ENCODE results near the gene SLC19A1.

The SLC19A1 gene

DNA sequence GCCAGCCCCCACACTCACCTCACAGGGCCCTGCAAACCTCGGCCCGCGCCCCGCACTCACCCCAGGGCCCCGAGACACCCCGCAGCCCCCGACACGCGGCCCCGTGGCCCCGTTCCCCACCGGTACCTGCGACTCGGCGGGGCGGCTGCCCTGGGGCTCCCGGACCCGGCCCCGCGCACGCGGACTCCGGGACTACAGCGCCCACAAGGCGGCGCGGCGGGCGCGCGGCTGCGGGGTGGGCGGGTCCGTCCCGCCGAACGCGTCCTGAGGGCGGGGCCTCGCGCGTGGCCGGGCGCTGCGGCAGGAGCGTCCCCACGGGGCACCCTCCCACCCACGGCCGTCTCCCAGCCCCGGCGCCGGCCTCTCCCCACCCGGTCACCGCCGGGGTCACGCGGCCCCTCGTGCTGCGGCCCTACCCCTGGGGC lies at the start of gene SLC19A1:
Gene SLC19A1, minus strand, starts transcription at position 199 of the 425 bp plus-strand sequence. CDS start 4,481 bp downstream, outside the sequence.
- peak; percentile 77 for DNase-seq

DNA sequence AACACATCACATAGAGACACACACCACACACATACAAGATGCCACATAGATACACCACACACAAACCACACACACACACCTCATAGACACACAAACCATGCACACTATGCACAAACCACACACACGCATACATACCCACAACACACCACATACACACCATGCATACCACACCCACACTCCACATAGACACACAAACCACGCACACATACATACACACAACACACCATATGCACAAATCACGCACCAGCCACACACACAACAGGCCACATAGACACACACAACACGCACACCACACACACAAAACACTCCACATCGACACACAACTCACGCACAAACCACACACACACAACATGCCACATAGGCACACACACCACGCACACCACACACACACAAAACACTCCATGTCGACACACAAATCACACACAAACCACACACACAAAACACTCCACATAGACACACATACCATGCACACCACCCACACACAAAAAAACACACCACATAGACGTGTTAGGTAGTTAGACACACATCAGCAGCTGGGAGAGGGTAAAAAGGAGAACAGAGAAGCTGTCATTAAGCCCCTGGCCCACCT lies 49.5 kb upstream of the SLC19A1 start:
- DNase-seq = no peak

DNA sequence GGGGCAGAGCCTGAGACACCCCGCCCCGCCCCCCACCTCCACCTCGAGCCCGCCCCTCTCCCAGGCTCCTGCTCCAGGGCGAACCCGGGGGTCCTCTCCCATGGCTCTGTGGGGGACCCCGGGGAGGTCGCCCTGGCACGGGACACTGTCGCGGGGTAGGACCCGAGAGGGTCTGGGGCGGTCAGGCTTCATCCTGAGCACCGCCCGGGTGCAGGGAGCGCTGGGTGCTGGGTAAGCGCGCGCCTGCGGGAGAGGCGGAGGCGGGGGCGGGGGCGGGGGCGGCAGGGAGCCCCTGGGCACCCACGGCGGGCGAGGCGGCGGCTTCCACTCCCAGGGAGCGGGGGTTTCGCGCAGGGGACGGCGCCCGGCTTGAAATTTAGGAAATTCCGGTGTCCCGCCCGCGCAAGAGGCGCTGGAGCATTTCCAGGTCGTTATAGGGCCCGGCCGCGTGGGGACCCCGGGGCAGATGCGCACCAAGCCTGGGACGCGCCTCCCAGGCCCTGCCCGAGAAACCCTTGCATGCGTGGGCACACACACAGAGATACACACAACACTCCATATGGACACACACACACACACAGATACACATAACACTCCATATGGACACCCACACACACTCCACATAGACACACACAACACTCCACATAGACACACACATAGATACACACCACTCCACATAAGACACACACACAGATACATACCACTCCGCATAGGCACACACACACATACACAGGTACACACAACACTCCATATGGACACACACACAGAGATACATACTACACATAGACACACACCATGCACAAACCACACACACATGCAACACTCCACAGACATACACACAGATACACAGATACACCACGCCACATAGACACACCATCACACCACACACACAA lies 48.7 kb upstream of the SLC19A1 start:
- peak; percentile 52 for DNase-seq

DNA sequence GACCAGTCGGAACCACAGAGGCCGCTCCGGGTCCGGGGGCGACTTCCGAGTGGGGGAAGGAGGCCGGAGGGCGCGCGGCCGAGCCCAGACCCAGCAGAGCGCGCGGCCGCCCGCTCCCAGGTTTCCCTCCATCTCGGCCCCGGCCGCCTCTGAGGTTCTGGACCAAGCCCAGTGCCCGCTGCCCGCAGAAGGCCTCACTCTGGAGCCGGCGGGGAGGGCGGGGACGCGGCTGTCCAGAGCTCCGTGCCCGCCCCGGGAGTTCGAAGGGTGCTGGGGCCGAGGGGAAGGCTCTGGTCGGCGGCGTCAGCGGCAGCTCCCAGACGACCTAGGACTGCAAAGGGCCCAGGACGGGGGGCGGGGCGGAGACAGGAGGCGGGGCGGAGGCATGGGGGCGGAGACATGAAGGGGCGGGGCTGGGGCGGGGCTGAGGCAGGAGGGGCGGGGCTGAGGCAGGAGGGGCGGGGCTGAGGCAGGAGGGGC lies 48.0 kb upstream of the SLC19A1 start:
- DNase-seq = peak; percentile 70

DNA sequence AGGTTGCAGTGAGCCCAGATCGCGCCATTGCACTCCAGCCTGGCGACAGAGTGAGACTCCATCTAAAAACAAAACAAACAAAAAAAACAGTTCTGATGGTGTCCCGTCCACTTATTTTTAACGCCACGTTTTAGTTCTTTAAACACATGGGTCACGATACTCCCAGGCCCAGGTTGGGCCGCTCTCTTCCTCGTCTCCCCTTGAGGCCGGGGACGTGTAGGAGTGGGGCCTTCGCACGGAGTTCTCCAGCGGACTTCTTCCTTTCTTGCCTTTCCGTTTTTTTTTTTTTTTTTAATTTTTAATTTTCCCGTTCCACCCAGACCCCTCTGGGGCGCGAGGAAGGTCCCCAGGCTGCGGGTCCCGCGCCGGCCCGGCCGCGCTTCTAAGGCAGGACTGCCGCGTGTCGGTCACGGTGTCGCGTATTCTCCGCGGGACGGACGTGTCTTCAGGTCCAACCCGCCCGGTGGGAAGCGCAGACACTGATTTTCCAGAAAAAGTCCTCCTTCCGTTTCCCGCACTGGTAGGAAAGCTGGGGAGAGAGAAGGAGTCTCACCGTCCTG lies 47.5 kb upstream of the SLC19A1 start:
- no peak for DNase-seq

DNA sequence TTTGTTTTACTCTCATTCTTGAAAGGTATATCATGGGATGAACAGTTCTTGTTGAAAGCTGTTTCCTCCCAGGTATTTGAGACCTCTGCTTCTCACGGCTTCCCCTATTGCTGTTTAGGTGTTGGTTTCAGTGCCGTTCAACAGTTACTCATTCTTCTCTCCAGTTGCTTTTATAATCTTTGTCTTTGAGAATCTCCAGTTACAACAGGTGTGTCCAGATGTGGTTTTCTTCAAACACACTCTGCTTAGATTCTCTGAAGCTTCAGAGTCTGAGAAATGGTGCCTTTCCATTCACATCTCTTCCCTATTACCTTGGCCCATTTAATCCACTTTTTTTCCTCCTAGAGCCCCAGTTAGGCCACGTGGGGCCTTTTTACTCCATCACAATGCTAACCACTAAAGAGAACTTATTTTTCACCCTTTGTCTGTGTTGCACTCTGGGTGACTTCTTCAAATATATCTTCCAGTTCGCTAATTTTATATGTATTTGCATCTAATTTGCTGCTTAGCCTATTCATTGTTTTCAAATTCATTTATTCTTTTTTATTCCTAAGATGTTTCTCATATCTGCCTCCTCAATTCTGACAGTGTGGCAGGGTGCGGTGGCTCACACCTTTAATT lies 46.7 kb upstream of the SLC19A1 start:
- no peak for DNase-seq

DNA sequence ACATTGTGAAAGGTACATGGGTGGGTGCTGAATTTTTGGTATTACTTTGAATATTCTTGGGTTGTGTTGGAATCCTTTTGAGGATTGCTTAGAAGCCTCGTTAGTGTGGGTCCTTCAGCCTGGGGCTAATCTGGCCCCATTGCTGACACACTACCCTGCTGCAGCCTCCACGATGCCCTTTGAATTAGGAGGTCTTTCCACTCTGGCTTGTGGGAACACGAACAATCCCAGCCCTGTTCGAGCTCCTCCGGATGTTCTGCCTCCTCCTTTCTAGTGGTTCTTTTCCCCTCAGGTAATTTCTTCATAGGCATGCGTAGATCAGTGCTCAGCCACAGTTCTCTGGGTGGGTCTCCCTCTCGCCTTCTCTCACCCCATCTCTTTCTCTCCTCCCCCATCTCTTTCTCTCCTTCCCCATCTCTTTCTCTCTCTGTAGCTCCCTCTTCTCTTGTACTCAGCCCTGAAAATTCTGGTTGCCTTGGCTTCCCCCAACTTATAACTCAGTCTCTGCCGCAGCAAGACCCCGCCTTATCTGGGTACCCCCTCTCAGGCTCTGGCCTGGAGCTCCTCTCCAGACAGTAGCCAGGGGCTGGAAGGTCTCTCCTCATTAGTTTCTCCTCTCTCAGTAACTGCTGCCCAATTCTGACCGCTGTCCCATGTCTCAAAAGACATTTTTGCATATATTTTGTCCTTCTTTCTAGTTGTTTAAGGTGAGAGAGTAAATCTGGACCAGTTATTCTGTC lies 46.0 kb upstream of the SLC19A1 start:
- no peak for DNase-seq

DNA sequence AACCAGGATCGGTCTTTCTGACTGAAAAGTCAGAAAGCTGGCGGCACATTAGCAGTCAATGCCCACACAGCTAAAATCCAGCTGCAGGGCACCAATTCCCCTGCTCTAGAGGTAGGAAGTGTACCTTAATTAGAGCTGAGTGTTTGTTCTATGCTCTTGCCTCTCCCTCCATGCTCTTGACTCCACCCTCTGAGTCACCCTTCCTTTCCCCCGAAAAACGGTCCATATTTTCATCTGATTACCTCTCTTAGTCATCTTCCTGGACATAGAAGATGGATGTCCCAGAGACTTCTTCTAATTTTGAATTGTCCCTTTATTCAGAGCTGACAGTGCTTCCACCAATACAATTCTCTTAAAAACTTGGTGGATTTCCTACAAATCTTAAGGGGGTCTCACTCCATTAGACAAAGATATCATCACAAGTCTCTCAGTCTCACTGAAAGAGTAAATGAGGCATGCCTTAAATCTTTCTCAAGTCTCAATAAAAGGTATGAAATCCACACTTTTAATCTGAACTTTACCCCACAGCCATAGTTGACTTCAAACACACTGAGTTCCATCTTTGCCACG lies 44.1 kb upstream of the SLC19A1 start:
- no peak for DNase-seq

DNA sequence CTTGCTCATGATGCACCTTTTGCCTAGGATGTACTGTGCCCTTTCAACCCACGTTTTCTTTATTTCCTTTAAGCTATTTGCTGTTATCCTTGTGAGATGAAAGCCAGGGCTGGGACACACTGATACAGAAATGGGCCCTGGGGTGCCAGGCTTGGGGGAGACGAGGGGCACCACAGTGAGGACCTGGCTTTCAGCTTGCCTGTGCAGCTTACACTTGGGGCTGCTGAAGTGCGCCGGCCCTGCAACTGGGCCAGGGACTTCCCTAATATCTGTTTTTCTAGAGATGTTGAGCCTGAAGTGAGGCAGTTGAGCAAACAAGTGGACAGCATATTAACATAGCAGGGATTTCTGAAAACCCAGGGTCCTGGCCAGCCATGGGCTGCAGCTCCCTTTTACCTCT lies 42.5 kb upstream of the SLC19A1 start:
- no peak for DNase-seq

DNA sequence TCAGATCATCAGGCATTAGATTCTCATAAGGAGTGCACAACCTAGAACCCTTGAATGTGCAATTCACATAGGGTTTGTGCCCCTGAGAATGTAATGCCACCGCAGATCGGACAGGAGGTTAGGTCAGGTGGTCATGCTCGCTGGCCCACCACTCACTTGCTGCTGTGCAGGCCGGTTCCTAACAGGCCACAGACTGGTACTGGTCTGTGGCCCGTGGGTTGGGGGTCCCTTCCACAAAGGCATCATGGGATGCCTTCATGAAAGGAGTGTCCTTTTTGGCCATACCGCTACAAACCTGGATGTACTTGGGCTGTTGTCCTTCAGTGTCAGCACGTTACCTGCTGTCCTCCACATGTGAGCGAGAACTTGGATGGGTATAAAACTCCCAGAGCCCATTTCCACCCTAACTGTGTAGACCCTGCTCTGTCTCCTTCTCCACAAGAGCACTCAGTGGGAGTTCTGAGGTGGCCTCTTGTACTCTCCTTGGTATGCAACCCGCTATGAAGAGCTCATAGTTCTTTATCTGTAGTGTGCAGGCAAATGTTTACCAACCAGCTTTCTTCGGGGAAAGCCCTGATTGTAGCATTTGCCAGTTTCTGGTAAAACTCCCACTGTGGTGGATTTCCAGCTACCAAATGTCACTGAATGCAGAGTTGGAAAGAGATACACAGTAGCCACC lies 41.7 kb upstream of the SLC19A1 start:
- DNase-seq = no peak

DNA sequence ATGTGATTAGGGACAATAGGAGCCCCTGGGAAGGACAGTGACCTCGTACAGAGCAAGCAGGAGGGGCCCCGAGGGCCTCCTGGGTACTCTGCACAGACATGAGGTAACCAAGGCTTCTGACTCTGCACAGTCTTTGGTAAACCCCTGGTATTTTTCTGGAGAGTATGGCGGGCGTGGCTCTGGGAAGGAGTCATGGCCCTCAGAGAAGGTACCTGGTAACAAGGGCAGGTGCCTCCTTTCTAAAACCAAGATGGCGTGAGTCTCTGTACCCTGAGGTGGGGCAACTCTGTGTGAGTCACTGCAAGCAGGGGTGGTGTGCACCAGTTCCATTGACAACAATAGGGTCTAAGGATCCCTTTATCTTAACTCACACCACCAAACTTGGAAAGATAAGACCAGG lies 39.9 kb upstream of the SLC19A1 start:
- no peak for DNase-seq

DNA sequence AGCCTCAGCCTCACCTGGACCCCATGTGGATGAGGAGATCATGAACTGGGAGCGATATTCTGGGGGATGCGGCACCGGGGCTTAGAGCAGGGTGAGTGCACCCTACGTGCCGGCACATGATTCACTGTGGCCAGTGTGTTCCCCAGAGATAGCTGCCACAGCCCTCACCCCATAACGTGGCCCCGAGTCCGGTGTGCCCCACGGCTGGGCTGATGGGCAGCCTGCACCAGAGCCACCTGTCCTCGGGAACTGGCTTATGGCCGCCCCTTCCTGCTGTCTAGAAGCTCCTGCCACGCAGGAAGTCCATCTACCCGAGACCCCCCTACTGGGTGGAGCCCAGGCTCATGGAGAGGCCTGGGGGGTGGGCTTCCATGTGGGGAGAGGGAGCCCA lies 39.1 kb upstream of the SLC19A1 start:
- DNase-seq = no peak

DNA sequence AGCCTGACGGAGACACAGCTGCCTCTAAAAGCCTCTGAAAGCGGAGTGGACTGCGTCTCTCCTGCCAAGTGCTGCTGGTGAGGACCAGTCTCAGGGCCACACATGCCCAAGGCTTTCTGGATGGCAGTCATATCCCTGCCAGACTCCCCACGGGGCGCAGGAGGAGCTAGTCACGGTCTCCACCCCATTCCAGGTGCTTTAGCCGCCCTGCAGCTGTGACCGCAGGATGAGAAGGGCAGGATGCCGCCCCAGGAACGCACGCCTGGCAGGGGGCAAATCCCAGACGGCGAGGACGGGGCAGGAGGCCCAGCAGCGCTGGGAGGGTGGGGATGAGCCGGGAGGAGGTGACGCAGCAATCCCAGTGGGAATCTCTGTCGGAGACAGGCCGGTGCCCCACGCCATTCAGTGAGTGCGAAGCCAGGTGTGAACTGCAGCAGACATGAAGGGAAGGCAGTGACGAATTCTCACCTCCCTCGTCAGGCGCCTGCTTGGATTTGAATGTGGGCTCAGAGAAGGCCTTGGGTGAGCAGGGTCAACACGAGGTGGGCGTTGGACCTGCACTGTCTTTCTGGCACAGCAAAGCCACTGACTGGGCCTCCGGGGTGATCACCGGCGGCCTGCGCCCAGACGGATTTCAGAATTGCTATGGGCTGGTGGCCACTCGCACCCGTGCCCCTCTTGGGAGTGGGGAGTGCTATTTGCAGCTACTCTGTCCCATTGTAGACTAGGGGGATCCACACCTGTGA lies 38.5 kb upstream of the SLC19A1 start:
- DNase-seq = no peak

DNA sequence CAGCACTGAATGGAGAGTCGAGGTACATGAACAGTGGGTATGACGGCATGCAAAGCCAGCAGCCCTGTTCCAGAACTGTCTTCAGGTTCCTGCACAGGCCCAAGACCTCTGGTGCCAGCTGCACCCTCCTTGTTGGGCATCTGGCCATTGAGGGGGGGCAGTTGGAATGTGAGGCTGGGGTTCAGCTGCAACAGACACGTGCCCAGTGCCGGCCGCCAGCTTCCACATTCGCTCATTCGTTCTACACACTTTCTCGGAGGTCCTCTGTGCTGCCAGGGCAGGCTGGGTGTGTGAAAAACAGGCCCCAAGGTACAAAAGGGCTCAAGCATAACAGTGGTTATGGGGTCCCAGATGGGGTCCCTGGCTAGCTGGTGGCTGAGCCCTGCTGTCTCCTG lies 37.9 kb upstream of the SLC19A1 start:
- no peak for DNase-seq

DNA sequence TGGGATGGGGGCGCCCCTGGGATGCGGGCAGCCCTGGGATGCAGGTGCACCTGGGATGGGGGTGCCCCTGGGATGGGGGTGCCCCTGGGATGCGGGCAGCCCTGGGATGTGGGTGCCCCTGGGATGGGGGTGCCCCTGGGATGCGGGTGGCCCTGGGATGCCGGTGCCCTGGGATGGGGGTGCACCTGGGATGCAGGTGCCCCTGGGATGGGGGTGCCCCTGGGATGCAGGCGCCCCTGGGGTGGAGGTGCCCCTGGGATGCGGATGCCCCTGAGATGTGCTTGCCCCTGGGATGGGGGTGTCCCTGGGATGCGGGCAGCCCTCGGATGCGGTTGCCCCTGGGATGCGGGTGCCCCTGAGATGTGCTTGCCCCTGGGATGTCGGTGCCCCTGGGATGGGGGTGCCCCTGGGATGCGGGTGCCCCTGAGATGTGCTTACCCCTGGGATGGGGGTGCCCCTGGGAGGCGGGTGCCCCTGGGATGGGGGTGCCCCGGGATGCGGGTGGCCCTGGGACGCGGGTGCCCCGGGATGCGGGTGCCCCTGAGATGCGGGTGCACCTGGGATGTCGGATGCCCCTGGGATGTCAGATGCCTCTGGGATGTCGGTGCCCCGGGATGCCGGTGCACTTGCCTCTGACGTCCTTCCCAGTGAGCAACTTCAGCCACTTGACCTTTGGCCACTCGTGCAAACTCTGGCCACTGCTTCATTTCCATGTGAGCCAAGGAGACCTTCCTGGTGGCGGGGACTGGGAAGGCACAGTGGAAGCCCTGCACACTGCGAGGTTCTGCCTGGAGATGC lies 37.3 kb upstream of the SLC19A1 start:
- DNase-seq = no peak

DNA sequence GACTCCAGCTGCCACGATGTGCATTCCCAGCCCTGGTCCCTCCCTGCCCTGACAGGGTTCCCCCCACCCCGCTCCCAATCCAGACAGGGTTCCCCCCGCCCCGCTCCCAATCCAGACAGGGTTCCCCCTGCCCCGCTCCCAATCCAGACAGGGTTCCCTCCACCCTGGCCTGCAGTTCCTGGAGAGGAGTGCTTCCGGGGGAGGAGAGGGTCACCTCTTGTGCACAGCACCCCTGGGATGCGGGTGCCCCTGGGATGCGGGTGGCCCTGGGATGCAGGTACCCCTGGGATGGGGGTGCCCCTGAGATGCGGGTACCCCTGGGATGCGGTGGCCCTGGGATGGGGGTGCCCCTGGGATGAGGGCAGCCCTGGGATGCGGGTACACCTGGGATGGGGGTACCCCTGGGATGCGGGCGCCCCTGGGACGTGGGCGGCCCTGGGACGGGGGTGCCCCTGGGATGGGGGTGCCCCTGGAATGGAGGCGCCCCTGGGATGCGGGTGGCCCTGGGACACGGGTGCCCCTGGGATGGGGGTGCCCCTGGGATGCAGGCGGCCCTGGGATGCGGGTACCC lies 36.7 kb upstream of the SLC19A1 start:
- no peak for DNase-seq

DNA sequence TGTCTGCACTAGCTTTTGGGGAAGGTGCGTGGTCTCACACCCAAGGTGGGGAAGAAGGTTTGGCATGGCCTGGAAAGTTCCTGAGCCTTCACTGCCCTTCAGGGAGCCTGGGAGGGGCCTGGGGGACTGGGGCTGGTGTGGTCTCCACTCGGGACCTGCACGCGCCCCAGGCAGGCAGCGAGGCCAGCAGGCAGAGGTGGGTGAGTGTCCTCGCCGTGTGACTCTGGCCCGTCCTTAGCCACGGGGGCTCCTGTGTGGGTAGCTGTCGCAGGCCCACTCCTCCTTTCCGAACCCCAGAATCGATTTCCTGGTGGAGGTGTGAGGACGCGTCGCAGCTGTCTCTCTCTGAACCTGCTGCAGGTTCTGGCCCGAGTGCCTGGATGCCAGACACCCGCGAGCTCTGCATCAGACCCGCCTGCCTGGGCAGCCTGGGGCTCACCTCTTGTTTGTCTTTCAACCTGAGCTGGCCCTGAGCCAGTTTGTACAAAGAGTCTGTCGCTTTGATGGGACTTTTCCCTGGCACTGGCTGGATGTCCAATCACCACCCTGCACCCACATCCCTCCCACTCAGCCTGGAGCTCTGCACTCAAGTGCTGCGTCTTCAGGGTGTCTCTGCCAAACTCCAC lies 36.0 kb upstream of the SLC19A1 start:
- no peak for DNase-seq

DNA sequence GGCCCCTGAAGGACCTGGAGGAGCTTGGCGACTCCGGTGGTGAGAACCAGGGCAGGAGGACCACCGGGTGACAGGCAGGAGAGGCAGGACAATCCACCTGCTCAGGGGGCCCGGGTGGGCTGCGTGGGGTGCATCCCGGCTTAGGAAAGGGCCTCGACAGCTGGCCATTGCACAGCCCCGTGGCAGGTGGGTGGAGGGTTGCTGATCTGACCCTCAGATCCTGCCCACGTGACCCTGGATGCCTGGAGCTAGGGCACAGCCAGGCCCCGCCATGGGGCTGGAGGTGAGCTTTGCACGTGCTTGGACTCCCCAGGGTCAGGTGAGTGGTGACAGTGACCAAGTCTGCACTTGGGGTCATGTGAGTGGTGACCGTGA lies 35.5 kb upstream of the SLC19A1 start:
- no peak for DNase-seq

All from CD4-positive, alpha-beta T cell treated with Interleukin-12 subunit alpha and Interleukin-12 subunit beta, for 1 hour (primary cell).